DND-41 (cell line): Measurements from ENCODE around the gene IGLL1.

ENCODE experiments used
- ATAC-seq: fragments of 200-7000 bp; cut with Tn5 transposase; 3 replicates; pipeline ENCODE4 v1.9.1; 2021; ENCODE audit warnings: low read depth; ENCODE audit not compliant: insufficient read depth
- DNase-seq: peaks from one replicate; pipeline ENCODE4 v3.0.0-alpha.2; 2020
- H2AFZ ChIP-seq: 2 replicates; pipeline ENCODE4 v1.6.0; 2012; ENCODE audit warnings: low read depth, low read length
- H3K27ac ChIP-seq: 2 replicates; pipeline ENCODE4 v1.5.1; 2012; ENCODE audit warnings: low read length, inconsistent platforms
- H3K27me3 ChIP-seq: fragments of 200-600 bp; sonication (generic); 2 replicates; pipeline ENCODE4 v1.6.0; 2012; ENCODE audit warnings: low read length, mild to moderate bottlenecking, inconsistent platforms; ENCODE audit not compliant: insufficient read depth, poor library complexity
- H3K36me3 ChIP-seq: 2 replicates; pipeline ENCODE4 v1.5.1; 2012; ENCODE audit warnings: low read length, inconsistent platforms; ENCODE audit not compliant: insufficient read depth
- H3K4me1 ChIP-seq: 2 replicates; pipeline ENCODE4 v1.5.1; 2012; ENCODE audit warnings: mild to moderate bottlenecking, low read length; ENCODE audit not compliant: insufficient read depth
- H3K4me2 ChIP-seq: 2 replicates; pipeline ENCODE4 v1.6.0; 2012; ENCODE audit warnings: mild to moderate bottlenecking, moderate library complexity, low read length, inconsistent platforms; ENCODE audit not compliant: insufficient read depth
- H3K4me3 ChIP-seq, 2 experiments: fragments of 200-600 bp in 1 of 2; shearing (Covaris generic) in 1 of 2; 2 replicates each; pipeline ENCODE4 v1.5.1; 2012 to 2016; ENCODE audit warnings: inconsistent platforms in 2 of 2, low read length in 2 of 2, mild to moderate bottlenecking in 2 of 2, low read depth in 1 of 2, moderate library complexity in 1 of 2
- H3K79me2 ChIP-seq: 2 replicates; pipeline ENCODE4 v1.6.0; 2012; ENCODE audit warnings: low read length, inconsistent platforms; ENCODE audit not compliant: insufficient read depth
- H3K9ac ChIP-seq: 2 replicates; pipeline ENCODE4 v1.6.0; 2012; ENCODE audit warnings: low read depth, mild to moderate bottlenecking, inconsistent platforms, low read length, moderate library complexity
- H3K9me3 ChIP-seq: 2 replicates; pipeline ENCODE4 v1.5.1; 2012; ENCODE audit warnings: low read length, moderate library complexity, mild to moderate bottlenecking, inconsistent platforms; ENCODE audit not compliant: insufficient read depth, severe bottlenecking
- H4K20me1 ChIP-seq: 2 replicates; pipeline ENCODE4 v1.6.0; 2012; ENCODE audit warnings: low read length; ENCODE audit not compliant: insufficient read depth
- EZH2 ChIP-seq: IDR thresholded peaks from 3 replicates; pipeline ENCODE4 v1.6.1; 2012; ENCODE audit warnings: borderline replicate concordance, low read depth, mild to moderate bottlenecking, moderate library complexity, low read length, inconsistent platforms; ENCODE audit not compliant: severe bottlenecking
- TF ChIP-seq, protein P1 (sequence below): IDR thresholded peaks from 2 replicates; pipeline ENCODE4 v1.5.1; 2012; ENCODE audit warnings: borderline replicate concordance, low read length, moderate library complexity, mild to moderate bottlenecking; ENCODE audit not compliant: poor library complexity, severe bottlenecking; ENCODE audit errors: extremely low read depth

The IGLL1 gene

DNA sequence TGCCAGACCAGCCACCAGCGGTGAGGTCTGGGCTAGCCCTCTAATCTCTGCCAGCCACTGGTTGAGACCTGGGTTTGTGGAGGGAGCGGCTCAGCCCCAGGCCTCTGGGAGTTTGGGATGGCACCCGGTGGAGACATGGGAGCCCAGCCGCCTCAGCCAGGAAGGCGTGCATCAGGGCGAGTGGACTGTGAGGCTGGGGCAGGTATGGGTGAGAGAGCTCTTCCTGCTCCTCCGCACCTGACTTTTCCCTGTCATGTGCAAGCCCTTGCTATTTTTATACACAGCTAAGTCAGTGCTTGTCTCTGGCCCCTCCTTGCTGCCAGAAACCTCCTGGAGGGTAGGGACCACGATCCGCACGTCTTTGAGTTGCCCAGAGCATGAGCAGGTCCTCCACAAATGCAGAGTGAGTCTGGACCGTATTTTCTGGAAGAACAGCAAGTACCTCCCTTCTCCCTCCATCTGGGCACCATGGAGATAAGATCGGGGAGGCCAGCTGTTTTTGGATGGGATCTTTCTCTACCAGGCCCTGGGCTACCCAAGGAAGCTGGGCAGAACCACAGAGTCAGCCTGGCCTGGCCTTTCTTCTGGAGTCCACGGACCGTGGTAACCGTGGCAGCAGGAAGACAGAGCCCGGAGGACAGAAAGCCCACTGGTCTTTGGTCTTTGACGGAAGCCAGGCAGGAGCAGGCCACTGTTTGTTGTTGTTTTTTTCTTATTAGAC lies 53.3 kb downstream of the IGLL1 start:
- DNase-seq (no peak), ATAC-seq (no peak)
- no peak overlapping the region for H2AFZ ChIP-seq
- H3K27ac ChIP-seq, result peak overlapping the region; percentile 60; the same call in 1 of the 2 replicates
- no peaks in the 10 kb centered on the region for H4K20me1 ChIP-seq
- peaks cover 50% of the 10 kb centered on the region for H3K4me1 ChIP-seq
- no peak overlapping the region for H3K4me2 ChIP-seq
- no peak overlapping the region for H3K4me3 ChIP-seq
- no peaks in the 10 kb centered on the region for H3K27me3 ChIP-seq
- no peak overlapping the region for H3K9ac ChIP-seq
- H3K9me3 ChIP-seq, result no peaks in the 10 kb centered on the region
- TF ChIP-seq EZH2, result no peak
- TF ChIP-seq, protein P1, sequence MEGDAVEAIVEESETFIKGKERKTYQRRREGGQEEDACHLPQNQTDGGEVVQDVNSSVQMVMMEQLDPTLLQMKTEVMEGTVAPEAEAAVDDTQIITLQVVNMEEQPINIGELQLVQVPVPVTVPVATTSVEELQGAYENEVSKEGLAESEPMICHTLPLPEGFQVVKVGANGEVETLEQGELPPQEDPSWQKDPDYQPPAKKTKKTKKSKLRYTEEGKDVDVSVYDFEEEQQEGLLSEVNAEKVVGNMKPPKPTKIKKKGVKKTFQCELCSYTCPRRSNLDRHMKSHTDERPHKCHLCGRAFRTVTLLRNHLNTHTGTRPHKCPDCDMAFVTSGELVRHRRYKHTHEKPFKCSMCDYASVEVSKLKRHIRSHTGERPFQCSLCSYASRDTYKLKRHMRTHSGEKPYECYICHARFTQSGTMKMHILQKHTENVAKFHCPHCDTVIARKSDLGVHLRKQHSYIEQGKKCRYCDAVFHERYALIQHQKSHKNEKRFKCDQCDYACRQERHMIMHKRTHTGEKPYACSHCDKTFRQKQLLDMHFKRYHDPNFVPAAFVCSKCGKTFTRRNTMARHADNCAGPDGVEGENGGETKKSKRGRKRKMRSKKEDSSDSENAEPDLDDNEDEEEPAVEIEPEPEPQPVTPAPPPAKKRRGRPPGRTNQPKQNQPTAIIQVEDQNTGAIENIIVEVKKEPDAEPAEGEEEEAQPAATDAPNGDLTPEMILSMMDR, result no peak
- peaks cover 3% of the 10 kb centered on the region; the same call in 1 of the 2 replicates for H3K79me2 ChIP-seq
- H3K36me3 ChIP-seq, result no peaks in the 10 kb centered on the region

GRCh38 chr22:23525510-23525909 lies 54.6 kb downstream of the IGLL1 start:
- H3K9ac ChIP-seq, result no peak overlapping the region
- no peak overlapping the region for H2AFZ ChIP-seq
- H3K4me2 ChIP-seq, result no peak overlapping the region
- H3K79me2 ChIP-seq, result peaks cover 3% of the 10 kb centered on the region; the same call in 1 of the 2 replicates
- ATAC-seq (no peak), DNase-seq (no peak)
- H3K36me3 ChIP-seq, result no peaks in the 10 kb centered on the region
- no peaks in the 10 kb centered on the region for H4K20me1 ChIP-seq
- TF ChIP-seq, protein P1, result no peak
- TF ChIP-seq EZH2, result no peak
- peak overlapping the region; percentile 87 for H3K27ac ChIP-seq
- no peaks in the 10 kb centered on the region for H3K9me3 ChIP-seq
- H3K4me1 ChIP-seq, result peaks cover 62% of the 10 kb centered on the region
- H3K27me3 ChIP-seq, result no peaks in the 10 kb centered on the region
- H3K4me3 ChIP-seq, result no peak overlapping the region

DNA sequence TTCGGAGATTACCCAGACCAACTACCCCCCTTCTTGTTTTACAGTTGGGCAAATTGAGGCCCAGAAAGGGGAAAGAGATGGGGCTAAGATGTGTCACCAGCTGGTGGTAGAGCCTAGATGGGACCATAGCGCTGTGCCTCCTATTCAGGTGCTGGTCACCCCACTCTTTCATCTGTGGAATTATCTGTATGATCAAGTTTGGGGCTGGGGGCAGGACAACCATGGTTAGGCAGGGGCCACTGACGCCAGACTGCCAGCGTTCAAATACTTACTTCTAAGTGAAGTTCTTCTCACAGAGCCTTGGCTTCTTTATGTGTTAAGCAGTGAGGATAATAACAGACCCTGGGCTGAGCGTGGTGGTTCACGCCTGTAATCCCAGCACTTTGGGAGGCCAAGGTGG lies 55.9 kb downstream of the IGLL1 start:
- DNase-seq (peak; percentile 65), ATAC-seq (peak; percentile 23)
- Histone ChIP-seq H3K4me3 (no peak overlapping the region), H4K20me1 (no peaks in the 10 kb centered on the region), H3K27ac (peak overlapping the region; percentile 87), H3K79me2 (peaks cover 3% of the 10 kb centered on the region; the same call in 1 of the 2 replicates), H3K4me1 (peaks cover 69% of the 10 kb centered on the region), H3K4me2 (peak overlapping the region; percentile 34), H3K9me3 (no peaks in the 10 kb centered on the region), H3K9ac (peak overlapping the region; percentile 49), H2AFZ (peak overlapping the region; percentile 15; the same call in 1 of the 2 replicates), H3K36me3 (no peaks in the 10 kb centered on the region), H3K27me3 (no peaks in the 10 kb centered on the region)
- TF ChIP-seq EZH2, result no peak
- TF ChIP-seq, protein P1, result no peak
